GM19328 (cell line): ENCODE data around the gene ASTN1.

ENCODE experiments used
- ATAC-seq: cut with Tn5 transposase; IDR thresholded peaks from one replicate; pipeline ENCODE4 v1.9.1; 2021; ENCODE audit warnings: mild to moderate bottlenecking, moderate library complexity; ENCODE audit not compliant: unreplicated experiment

ASTN1 gene

DNA sequence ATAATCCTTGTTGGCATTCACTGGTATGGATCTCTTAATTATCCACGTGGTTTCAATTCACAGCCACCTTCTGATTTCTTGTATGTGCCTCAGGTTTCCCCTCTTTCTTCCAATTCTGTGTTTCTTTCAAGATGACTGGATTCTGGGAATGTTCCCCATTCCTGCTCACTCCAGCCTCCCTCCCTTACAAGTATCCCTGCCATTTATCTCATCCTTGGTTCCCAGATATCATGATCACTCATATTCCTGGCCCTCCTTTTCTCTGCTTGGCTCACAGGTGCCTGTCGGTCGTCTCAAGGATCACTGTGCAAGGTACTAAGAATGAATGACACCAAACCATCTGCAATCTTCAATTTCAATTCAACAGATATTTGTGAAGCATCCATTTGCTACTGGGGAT lies 279.2 kb downstream of the ASTN1 start:
- no peak for ATAC-seq

DNA sequence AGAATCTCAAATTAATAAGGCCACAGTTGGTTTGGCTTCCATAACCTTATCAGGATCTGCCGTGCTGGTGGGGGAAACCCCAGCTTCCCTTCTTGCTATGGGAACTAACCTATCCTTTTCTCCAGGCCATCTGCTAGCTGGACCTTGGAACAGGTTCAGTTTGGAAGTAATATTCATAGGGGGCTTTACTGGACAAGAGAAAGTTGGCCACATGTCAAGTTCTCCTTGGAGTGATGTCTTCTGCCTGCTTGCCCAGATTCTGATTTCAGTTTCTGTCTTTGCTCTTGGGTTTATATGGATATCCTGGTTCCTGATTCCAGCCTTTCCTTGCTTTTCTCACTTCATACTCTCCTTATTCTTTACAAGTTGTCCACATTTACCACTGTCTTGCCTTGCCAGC lies 279.6 kb downstream of the ASTN1 start:
- no peak for ATAC-seq

DNA sequence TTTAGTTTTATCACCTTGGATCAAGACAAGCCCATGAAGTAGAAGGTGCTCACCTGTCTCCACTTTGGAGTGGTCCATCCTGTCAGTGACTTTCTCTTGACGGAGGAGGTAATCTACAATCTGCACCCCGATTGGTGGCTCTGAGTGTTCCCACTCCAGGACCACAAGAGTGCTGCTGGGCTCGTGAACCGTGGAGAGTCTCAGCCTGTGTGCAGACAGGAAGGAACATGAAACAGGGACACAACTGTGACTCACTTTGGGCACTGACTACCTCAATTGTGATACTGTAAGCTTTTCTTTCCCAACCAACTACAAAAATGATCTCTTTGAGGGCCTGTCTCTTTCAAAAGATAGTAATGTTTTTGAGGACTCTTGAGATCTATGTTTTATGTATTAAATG lies 280.2 kb downstream of the ASTN1 start:
- ATAC-seq = no peak

DNA sequence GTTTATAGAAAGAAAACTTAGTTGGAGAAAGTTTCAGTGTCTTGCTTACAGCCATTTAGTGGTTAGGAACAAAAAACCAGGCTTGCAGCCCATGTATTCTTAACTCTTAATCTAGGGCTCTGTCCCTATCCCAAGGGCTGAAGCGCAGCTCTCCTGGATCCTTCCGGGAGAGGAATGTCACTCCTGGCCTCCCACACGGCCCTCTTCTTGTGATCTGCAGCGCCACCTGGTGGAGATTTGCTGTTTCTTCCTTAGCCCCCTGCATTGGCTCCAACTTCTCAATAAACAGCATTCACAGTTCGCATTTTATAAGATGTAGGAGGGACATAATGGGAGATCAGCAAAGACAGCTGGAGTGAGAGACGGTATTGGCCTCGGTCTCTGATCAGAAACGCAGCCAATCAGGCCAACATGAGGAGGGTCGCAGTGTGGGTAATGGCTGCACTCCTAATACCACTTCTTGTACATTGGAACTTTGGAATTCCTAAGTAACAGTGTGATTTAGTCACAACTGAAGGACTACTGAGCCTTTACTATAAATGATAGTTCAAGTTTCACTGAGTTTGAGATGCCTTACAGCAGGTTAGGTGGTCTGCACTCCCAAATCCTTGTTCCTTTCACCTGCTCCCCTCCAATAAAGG lies 283.4 kb downstream of the ASTN1 start:
- no peak for ATAC-seq

DNA sequence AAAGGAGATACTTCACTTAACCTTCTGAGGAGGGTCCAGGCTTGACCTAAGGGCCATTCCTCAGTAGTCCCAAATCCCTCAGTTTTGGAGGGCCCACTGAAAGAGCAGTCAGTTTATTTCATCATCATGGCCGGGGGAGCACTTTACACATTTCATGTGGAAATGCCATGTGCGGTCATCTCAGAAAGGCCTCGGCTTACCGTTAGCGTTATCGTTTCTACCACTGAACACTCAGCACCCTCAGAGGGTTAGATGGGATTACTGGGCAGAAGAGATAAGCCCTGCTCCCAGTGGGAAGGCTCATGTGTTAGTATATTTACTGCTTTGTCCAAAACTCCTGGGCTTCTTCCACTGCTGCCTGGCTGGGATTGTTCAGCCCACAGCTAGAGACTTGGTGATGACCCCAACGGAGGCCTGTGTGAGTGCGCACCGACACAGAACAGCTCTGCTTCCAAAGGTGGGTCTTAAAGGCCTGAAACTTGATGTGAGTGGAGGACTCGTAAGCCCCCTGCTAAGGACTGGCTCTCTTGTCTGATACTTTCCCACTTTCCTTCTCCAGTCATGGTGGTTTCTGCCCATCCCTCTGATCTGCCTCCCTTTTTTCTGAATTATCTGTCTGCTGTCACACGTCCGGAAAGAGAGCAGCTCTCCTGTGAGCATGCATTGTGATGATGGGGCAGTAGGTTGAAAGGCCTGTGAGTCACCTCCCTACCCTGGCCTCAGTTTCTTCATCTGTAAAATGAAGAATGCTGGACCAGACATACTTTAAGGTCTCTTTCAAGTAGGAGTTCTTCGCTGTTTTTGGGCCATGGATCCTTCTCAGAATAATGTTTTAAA lies 284.5 kb downstream of the ASTN1 start:
- no peak for ATAC-seq

DNA sequence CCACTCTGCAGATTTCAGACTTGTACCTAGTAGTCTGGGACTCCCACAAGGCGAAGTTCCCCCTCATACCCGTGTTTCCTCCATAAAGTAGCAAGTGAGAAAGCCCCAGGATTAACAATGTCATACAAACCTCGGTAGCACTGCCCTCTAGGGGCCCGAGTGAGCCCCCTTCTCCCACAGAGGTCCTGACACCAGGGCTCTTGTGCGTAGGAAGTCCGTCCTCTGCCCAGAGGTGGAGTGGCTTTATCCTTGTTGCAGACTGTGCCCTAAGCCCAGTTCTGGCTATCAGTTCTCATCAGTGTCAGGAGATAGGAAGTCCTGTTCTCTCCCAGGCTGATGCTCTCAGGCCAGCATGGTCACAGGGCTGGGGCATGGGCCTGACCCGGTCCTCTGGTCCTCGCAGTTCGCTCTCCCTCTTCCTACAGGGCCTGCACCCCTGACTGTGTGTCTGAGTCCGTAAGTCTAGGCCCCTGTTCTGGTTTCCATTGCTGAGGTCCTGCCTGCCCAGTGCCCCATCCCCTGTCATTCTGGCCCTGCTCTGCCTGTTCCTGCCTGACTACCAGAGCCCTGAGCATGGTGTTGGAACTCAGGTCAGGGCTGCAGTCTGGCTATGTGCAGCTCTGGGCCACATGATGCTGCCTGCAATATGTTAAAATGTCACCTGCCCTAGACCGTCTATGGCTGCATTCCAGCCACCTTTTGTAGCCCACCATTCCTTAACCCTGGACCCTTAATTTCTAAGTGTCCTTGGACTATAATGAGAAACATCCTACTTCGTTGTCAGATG lies 285.6 kb downstream of the ASTN1 start:
- no peak for ATAC-seq

DNA sequence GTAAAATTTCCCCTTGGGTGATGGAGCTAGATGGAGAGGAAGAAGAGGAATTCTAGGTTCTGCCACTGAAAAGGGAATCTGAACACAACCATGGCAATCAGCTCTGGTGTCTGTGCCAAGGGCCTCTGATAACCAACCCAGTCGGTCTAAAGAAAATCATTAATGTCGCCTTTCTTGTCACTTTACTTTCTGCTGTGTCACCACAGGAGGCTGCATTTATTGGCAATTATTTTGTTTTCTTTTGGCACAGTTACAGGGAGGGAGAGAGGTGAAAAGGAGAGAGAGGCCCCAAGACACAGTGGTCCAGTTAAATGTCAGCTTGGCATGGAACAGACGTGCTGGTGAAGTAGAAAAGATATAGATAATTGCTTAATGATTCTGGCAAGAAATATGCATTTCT lies 287.0 kb downstream of the ASTN1 start:
- no peak for ATAC-seq

DNA sequence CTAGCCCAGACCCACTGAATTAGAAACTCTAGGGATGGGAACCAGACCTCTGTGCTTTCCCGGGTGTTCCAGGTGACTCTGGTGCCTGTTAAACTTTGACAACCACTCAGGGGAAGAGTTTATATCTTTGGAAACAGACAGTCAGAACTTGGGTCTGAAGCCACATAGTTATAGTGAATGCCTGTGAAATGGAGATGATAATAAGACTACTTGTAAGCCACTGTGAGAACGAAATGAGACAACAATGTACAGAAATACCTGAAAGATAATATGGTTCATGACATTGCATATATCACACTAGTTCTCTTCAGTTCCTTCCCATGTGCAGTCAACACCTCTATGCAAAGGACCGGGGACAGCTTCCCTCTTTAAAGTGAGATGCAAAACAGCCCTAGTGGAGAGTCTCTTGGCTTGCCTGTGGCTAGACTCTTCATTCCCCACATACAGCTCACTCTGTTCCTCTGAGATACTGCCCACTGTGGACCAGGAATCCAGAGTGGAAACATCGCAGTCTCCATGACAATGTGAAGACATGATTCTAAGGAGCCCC lies 287.5 kb downstream of the ASTN1 start:
- ATAC-seq = no peak

DNA sequence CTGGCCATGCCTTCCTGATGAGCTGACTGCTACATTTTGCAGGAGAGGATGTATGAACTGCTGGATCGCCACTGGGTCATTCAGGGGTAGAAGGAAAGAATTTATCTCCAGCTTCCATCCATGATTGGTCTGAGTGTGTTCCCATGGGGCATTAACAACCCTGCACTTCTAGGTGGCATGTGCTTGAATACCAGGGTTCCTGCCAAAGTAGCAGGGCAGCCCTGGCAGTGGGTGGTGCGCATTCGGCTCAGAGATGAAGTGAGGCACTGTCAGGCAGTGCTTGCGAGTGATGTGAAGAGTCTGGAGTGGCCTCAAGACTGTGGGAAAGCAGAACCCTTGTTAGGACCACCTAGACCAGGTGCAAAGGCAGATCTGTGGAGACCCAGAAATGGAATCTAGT lies 294.9 kb downstream of the ASTN1 start:
- no peak for ATAC-seq

DNA sequence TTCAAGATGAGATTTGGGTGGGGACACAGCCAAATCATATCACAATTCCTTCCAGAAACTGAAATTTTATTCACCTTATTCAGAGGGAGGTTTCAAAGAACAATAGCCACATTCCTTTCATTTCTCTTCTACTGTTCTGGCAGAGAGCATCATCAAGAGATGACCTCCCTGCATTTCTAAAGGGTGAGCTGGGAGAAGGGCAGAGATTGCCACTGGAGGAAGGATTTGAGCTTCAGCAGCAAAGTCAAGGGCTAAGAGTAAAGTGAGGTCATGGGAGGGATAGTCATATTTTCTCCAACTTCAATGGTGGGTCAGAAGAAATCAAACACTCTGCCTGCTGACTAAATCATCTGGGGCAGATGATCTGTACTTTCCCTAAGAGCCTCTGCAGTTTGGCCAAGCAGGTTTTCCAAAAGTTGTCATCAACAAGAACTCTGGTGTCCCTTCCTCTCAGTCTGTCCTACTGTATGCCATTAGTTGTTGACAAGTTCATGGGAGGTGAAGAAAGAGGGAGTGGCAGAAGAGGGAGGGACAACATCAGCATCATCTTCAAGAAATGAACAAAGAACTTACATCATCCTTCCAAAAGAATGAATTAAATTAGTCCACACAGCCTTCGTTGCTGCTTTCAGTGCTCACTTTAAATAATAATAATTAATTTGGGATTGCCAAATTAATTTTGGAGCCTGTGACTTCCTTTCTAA lies 298.3 kb downstream of the ASTN1 start:
- no peak for ATAC-seq

DNA sequence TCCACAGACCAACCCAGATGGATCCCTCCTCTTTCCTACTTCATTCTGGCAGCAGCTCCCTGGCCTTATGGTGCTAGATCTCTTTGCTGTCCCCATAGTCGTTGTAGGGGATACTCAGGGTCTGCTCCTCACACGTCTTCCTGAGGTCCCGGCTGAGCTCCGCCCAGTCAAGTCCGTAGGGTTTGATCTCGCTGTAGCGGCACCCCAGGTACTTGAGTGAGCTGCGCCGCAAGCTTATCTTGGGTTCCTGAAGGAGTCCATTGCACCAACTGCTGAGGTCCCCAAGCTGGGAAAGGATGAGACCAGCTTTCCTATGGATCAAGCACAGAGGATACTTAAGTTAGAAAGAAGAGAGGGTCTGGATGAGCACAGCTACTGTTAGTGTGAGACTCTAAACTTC lies 300.3 kb downstream of the ASTN1 start:
- ATAC-seq = no peak

DNA sequence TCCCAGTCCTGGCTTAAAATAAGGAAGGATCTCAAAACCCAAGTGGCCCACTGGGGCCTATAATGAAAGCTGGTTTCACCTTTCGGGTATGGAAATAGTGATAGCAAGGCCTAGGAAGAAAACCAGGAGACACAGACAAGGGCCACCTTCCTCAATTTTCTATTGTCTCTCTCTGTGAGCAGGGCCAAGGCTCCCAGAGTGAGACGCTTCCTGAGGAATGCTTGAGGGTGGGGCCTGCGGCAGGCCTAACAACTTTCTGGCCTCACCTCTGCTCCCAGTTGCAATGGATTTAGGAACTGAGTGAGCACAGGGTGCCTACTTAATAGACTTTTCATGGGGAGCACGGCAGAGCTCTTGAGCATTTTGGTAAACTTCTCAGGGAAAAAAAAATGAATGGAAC lies 300.9 kb downstream of the ASTN1 start:
- no peak for ATAC-seq

DNA sequence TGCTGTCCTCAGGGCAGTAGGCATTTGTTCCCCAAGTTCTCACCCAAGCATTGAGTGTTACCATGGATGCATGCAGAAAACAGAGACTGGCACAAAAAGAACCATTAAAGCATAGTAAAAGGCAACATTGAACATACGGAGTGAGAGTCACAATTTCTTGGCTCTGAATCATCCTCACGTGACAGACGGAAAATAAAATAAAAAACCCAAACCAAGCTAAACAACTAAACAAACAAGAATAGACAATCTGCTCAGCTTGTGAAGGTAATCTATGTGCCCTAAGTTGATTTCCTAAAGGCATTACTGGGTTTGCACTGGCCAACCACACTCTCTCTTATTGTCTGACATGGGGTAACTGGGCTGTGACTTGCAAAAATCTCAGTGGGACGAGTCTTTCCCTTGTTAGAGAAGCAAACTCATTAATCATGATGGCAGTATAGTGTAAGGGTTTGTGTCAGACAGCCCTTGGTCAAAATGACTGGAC lies 306.0 kb downstream of the ASTN1 start:
- no peak for ATAC-seq

DNA sequence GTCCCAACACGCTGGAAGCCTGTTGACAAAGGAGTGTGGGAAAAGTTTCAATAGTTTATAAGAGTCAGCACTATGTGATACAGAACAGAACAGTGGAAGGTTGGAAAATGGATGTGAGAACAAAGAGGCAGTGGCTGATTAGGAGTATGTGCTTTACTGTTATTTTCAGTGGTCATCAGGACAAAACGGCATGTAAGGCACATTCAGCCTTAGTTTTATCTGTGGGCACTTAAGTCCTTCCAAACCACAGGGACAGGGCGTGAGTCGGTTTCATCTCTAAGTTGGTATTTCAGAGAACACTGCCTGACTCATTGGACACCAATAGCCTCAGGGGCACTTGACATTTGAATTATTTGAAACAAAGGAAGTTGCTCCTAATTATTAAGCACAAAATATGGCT lies 306.9 kb downstream of the ASTN1 start:
- no peak for ATAC-seq

DNA sequence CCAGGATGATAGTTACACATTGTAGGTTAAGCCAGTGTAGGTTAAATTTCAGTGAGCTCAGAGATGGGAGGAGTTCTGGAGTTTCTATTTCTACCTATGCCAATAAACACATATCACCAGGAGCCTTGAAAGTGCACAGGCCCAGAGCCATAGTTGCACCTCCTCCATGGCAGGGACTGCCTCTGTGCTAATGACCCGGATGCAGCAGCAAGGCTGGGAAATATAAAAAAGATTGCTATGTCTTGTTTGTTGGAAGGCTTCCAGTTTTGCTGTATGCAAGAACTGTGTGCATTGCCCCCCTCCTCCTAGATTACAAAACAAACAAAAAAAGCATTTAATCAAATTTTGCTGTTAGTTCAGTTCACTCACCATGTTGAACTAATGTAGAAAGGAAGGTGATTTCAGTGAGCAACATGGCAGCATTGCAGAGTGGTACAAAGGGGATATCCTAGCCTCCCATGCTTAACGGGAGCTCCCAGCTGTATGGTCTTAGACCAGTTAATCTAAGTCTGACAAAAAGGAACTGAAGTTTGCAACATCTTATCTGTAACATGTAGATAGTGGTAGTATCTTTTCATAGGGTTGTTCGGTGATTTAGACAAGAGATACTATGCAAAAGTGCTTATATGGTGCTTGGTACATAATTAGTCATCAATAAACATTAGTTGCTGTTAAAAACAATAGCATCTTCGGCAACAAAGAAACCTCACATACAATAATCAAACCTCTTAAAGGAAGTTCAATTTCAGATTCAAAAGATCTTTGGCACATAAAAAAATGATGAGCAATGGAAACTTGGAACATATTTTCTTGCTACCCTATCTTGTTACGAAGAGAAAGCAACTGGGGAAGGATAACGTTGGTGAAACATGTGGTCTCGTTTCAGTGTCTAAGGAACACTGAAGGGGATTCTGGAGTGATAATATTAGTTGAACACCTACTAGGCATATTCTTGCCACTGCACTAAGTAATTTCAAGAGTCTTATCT lies 309.5 kb downstream of the ASTN1 start:
- no peak for ATAC-seq

DNA sequence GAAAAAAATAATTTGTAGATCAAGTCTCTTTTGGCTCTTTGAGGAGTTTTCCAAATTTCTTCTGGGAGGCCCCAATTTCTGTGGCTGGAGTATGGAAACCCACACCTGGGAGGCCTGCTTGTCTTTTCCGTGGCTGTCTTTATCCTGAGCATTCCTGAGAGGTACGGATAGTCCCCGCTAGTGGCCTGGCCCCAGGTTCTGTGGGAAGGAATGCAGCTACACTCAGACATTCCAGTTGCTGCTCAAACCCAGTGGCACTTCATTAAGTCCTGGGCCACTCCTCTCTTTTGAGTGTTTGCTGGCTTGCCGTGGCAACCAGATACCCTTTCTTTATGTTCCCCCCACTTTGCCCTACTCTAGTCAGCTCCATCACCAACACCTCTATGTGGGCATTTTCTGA lies 310.4 kb downstream of the ASTN1 start:
- ATAC-seq = no peak

DNA sequence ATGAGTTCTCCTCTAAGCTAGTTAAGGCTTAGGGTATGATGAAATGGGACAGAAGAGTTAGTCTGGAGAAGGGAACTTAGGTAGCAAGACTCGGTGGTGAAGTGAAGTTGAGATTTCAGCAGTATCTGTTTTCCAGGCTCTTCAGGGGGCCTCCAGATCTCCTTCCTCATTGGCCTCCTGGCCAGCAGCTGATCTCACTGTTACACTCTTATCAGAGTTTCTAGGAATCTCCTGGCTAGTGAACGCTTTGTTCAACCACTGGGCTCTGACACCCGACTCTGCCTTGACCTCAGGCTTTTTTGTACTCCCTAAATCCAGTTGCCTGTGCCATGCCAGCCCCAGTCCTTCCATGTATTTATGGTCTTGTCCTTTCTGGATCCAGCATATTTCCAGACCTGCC lies 311.0 kb downstream of the ASTN1 start:
- no peak for ATAC-seq

DNA sequence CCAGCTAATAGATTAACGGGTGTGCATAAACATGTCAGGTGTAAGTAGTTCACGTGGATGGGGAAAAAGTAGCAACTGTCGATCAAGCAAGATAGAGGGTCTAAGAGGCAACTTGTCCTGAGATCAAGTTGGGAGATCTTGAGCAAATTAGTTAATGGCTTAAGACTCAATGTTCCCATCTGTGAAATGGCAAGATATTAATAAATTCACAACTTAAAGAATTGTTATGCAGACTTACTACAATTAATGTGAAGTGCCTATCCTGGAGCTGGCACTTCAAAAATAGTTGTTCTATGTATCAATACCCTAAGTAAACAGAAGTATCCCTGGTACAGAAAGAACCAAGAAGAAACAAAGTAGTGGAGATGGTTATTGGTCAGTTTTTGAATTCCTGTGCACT lies 312.4 kb downstream of the ASTN1 start:
- no peak for ATAC-seq

DNA sequence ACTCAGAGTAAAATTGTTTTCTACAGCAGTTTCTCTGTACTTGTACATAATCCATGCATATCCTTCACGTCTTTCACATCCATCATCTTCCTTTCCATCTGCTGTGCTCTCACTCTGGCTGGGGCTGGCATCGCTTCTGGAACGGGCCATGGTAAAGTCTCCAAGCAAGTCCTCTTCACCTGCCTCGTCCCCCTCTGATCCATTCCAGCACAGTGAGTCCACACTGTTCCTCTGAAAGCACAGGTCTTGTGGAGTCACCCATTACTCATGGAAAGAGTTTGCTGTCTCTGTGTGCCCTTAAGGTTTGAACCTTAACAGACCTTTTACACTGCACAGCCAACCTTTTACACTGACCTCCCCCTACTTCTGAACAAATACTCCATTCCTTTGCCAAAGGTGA lies 313.6 kb downstream of the ASTN1 start:
- ATAC-seq = no peak

DNA sequence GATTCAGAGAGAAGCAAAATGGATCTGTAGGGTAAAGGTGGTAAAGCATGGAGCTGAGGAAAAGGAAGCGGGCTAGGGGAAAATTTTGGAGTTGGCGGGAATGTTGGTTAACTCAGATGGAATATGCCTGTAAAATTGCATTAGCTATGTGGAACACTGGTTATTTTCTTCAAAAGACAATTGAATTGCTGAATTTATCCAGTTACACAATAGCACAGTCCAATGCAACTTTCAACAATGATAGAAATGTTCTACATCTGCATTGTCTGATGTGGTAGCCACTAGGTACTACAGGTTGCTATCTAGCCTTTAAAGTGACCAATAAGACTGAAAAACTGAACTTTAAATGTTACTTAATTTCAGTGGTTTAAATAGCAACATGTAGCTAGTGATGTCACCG lies 315.2 kb downstream of the ASTN1 start:
- no peak for ATAC-seq
